Forelimb muscle (tissue), 1 donor: ENCODE results near the gene SHC4. TPM values are rescaled to one million over a fixed set of nuclear protein-coding genes. Genes with fewer than 3 reads are reported as not detected.
"Not testable (repeated sequence)": the region's sequence is repeated elsewhere in the genome, so short reads cannot be mapped to it uniquely, and the experiment has no call there.

Experiments
- DNase-seq: peaks from one replicate; pipeline ENCODE4 v3.0.0-alpha.2; 2013; ENCODE audit warnings: low read depth
- polyA plus RNA-seq: library from polyadenylated mRNA; unstranded; fragments of 120-200 nt; gene quantifications from one replicate; pipeline ENCODE4 v1.2.1, GENCODE V29; 2013; ENCODE audit not compliant: insufficient read length

The SHC4 gene
- 2.3 TPM for polyA plus RNA-seq

- DNase-seq, result peak; percentile 60
These were observed at the start of gene SHC4 for GRCh38 chr15:48963524-48964113. Gene SHC4 (minus strand): TSS chr15:48963919. CDS start chr15:48963015, 904 bp downstream.

GRCh38 chr15:48999314-48999713, 35.6 kb upstream of the SHC4 start:
- DNase-seq, result no peak

GRCh38 chr15:48996276-48996675, 32.6 kb upstream of the SHC4 start:
- DNase-seq, result no peak

- DNase-seq, result no peak
These were observed 29.7 kb upstream of the SHC4 start for GRCh38 chr15:48993380-48993779.

- DNase-seq, result no peak
These were observed 28.8 kb upstream of the SHC4 start for GRCh38 chr15:48992545-48992944.

- no peak for DNase-seq
These were observed 28.4 kb upstream of the SHC4 start for GRCh38 chr15:48992096-48992495.

- no peak for DNase-seq
These were observed 25.5 kb upstream of the SHC4 start for GRCh38 chr15:48989170-48989569.

GRCh38 chr15:48987142-48987541, 23.4 kb upstream of the SHC4 start:
- DNase-seq, result no peak

GRCh38 chr15:48986240-48986639, 22.5 kb upstream of the SHC4 start:
- DNase-seq, result no peak

GRCh38 chr15:48985516-48985915, 21.8 kb upstream of the SHC4 start:
- DNase-seq, result no peak

- DNase-seq, result no peak
These were observed 21.2 kb upstream of the SHC4 start for GRCh38 chr15:48984811-48985352.

GRCh38 chr15:48984021-48984710, 20.4 kb upstream of the SHC4 start:
- no peak for DNase-seq

- DNase-seq, result no peak
These were observed 19.6 kb upstream of the SHC4 start for GRCh38 chr15:48983300-48983699.

GRCh38 chr15:48981941-48982340, 18.2 kb upstream of the SHC4 start:
- DNase-seq, result no peak

- DNase-seq, result no peak
These were observed 14.9 kb upstream of the SHC4 start for GRCh38 chr15:48978638-48979037.

- no peak for DNase-seq
These were observed 12.8 kb upstream of the SHC4 start for GRCh38 chr15:48976444-48977088.

- DNase-seq, result no peak
These were observed 12.0 kb upstream of the SHC4 start for GRCh38 chr15:48975472-48976419.

GRCh38 chr15:48974882-48975281, 11.2 kb upstream of the SHC4 start:
- DNase-seq, result no peak

- no peak for DNase-seq
These were observed 9.2 kb upstream of the SHC4 start for GRCh38 chr15:48972750-48973503.

GRCh38 chr15:48970926-48971325, 7.2 kb upstream of the SHC4 start:
- not testable (repeated sequence) for DNase-seq

GRCh38 chr15:48968066-48968465, 4.3 kb upstream of the SHC4 start:
- DNase-seq, result no peak
